IPS-20b (cell line): Measurements from ENCODE around the gene GLI3.

Experiments
- H3K27ac ChIP-seq: one replicate; pipeline ENCODE4 v1.5.1; 2013; ENCODE audit warnings: low read length
- H3K27me3 ChIP-seq: 2 replicates; pipeline ENCODE4 v1.6.1; 2013; ENCODE audit warnings: mild to moderate bottlenecking, low read length, inconsistent platforms; ENCODE audit not compliant: insufficient read depth
- H3K36me3 ChIP-seq: 2 replicates; pipeline ENCODE4 v1.6.1; 2013; ENCODE audit warnings: low read depth, mild to moderate bottlenecking, inconsistent platforms, low read length, moderate library complexity; ENCODE audit not compliant: insufficient read depth
- H3K4me1 ChIP-seq: 2 replicates; pipeline ENCODE4 v1.6.1; 2013; ENCODE audit warnings: mild to moderate bottlenecking, control low read depth, inconsistent platforms, low read length, moderate library complexity; ENCODE audit not compliant: insufficient read depth
- H3K4me3 ChIP-seq: 2 replicates; pipeline ENCODE4 v1.5.1; 2013; ENCODE audit warnings: mild to moderate bottlenecking, low read length, inconsistent platforms
- H3K9ac ChIP-seq: 2 replicates; pipeline ENCODE4 v1.6.1; 2013; ENCODE audit warnings: low read depth, mild to moderate bottlenecking, inconsistent platforms, low read length, moderate library complexity
- H3K9me3 ChIP-seq: 2 replicates; pipeline ENCODE4 v1.6.1; 2013; ENCODE audit warnings: mild to moderate bottlenecking, low read depth, low read length, inconsistent platforms; ENCODE audit not compliant: insufficient read depth

Gene GLI3

GRCh38 chr7:42090806-42091205, 146.2 kb downstream of the GLI3 start:
- H3K4me1 ChIP-seq = peaks cover 20% of the 10 kb centered on the region
- peaks cover 93% of the 10 kb centered on the region for H3K27me3 ChIP-seq
- H3K9ac ChIP-seq = peak overlapping the region; percentile 43; the same call in 1 of the 2 replicates
- H3K9me3 ChIP-seq = no peaks in the 10 kb centered on the region
- no peak overlapping the region for H3K27ac ChIP-seq
- H3K36me3 ChIP-seq = no peaks in the 10 kb centered on the region
- peak overlapping the region; percentile 25; the same call in 1 of the 2 replicates for H3K4me3 ChIP-seq

GRCh38 chr7:42090056-42090455, 147.0 kb downstream of the GLI3 start:
- no peak overlapping the region for H3K9ac ChIP-seq
- no peak overlapping the region for H3K27ac ChIP-seq
- no peaks in the 10 kb centered on the region for H3K9me3 ChIP-seq
- no peaks in the 10 kb centered on the region for H3K36me3 ChIP-seq
- peaks cover 85% of the 10 kb centered on the region for H3K27me3 ChIP-seq
- peaks cover 20% of the 10 kb centered on the region for H3K4me1 ChIP-seq
- H3K4me3 ChIP-seq = no peak overlapping the region

GRCh38 chr7:42087616-42088015, 149.4 kb downstream of the GLI3 start:
- H3K9me3 ChIP-seq = no peaks in the 10 kb centered on the region
- no peak overlapping the region for H3K27ac ChIP-seq
- H3K9ac ChIP-seq = no peak overlapping the region
- H3K27me3 ChIP-seq = peaks cover 61% of the 10 kb centered on the region
- no peaks in the 10 kb centered on the region for H3K36me3 ChIP-seq
- H3K4me1 ChIP-seq = peaks cover 20% of the 10 kb centered on the region
- no peak overlapping the region for H3K4me3 ChIP-seq

- H3K36me3 ChIP-seq = no peaks in the 10 kb centered on the region
- H3K9ac ChIP-seq = no peak overlapping the region
- H3K27me3 ChIP-seq = peaks cover 45% of the 10 kb centered on the region
- no peak overlapping the region for H3K4me3 ChIP-seq
- H3K9me3 ChIP-seq = no peaks in the 10 kb centered on the region
- H3K4me1 ChIP-seq = peaks cover 6% of the 10 kb centered on the region
- H3K27ac ChIP-seq = no peak overlapping the region
Observed at GRCh38 chr7:42085531-42085930, 151.5 kb downstream of the GLI3 start.

GRCh38 chr7:42084263-42084662, 152.7 kb downstream of the GLI3 start:
- Histone ChIP-seq H3K4me3 (no peak overlapping the region), H3K9ac (no peak overlapping the region), H3K4me1 (no peaks in the 10 kb centered on the region; the same call in 1 of the 2 replicates), H3K9me3 (no peaks in the 10 kb centered on the region), H3K27ac (no peak overlapping the region), H3K36me3 (no peaks in the 10 kb centered on the region), H3K27me3 (peaks cover 32% of the 10 kb centered on the region)

GRCh38 chr7:42083284-42083683, 153.7 kb downstream of the GLI3 start:
- no peak overlapping the region for H3K4me3 ChIP-seq
- peaks cover 22% of the 10 kb centered on the region for H3K27me3 ChIP-seq
- H3K9me3 ChIP-seq = no peaks in the 10 kb centered on the region
- H3K27ac ChIP-seq = no peak overlapping the region
- H3K9ac ChIP-seq = no peak overlapping the region
- H3K36me3 ChIP-seq = no peaks in the 10 kb centered on the region
- H3K4me1 ChIP-seq = no peaks in the 10 kb centered on the region; the same call in 1 of the 2 replicates

- no peaks in the 10 kb centered on the region; the same call in 1 of the 2 replicates for H3K4me1 ChIP-seq
- no peak overlapping the region for H3K4me3 ChIP-seq
Observed at GRCh38 chr7:42082144-42082543, 154.9 kb downstream of the GLI3 start.

GRCh38 chr7:42081671-42082070, 155.3 kb downstream of the GLI3 start:
- Histone ChIP-seq H3K36me3 (no peaks in the 10 kb centered on the region), H3K9ac (no peak overlapping the region), H3K27ac (no peak overlapping the region), H3K4me3 (no peak overlapping the region), H3K9me3 (no peaks in the 10 kb centered on the region), H3K27me3 (peaks cover 6% of the 10 kb centered on the region), H3K4me1 (peaks cover 3% of the 10 kb centered on the region; the same call in 1 of the 2 replicates)

More at GRCh38 chr7:42082144-42082543, 154.9 kb downstream of the GLI3 start:
- Histone ChIP-seq H3K9me3 (no peaks in the 10 kb centered on the region), H3K9ac (no peak overlapping the region), H3K36me3 (no peaks in the 10 kb centered on the region), H3K27me3 (peaks cover 11% of the 10 kb centered on the region), H3K27ac (no peak overlapping the region)

GRCh38 chr7:42080841-42081586, 156.0 kb downstream of the GLI3 start:
- Histone ChIP-seq H3K36me3 (no peaks in the 10 kb centered on the region), H3K27ac (no peak overlapping the region), H3K9me3 (no peaks in the 10 kb centered on the region), H3K4me1 (peaks cover 3% of the 10 kb centered on the region; the same call in 1 of the 2 replicates), H3K4me3 (no peak overlapping the region), H3K9ac (no peak overlapping the region), H3K27me3 (no peaks in the 10 kb centered on the region)

GRCh38 chr7:42077271-42078135, 159.5 kb downstream of the GLI3 start:
- Histone ChIP-seq H3K27me3 (no peaks in the 10 kb centered on the region), H3K36me3 (0 out of 2 replicates have a peak, but pooled peaks cover 6% of the 10 kb centered on the region), H3K4me3 (no peak overlapping the region), H3K4me1 (peaks cover 14% of the 10 kb centered on the region), H3K9me3 (no peaks in the 10 kb centered on the region), H3K27ac (no peak overlapping the region), H3K9ac (no peak overlapping the region)

GRCh38 chr7:42076870-42077269, 160.1 kb downstream of the GLI3 start:
- peaks cover 14% of the 10 kb centered on the region for H3K4me1 ChIP-seq
- no peak overlapping the region for H3K4me3 ChIP-seq
- no peaks in the 10 kb centered on the region for H3K27me3 ChIP-seq
- no peaks in the 10 kb centered on the region for H3K9me3 ChIP-seq
- 0 out of 2 replicates have a peak, but pooled peaks cover 6% of the 10 kb centered on the region for H3K36me3 ChIP-seq
- no peak overlapping the region for H3K9ac ChIP-seq
- H3K27ac ChIP-seq = no peak overlapping the region
